ENCODE data around the gene P2RY11. TPM values are rescaled to one million over a fixed set of nuclear protein-coding genes. Genes with fewer than 3 reads are reported as not detected.

The P2RY11 gene
- total and polyA plus RNA-seq, 2 donors (not counting 1 experiment from before 2014, with no cell fraction given), result 25.8 to 27.1 TPM

GRCh38 chr19:10120538-10121189 lies 9.2 kb downstream of the P2RY11 start:
- ATAC-seq (ENCODE audit: low read depth) (no peak), DNase-seq (no peak)
- H3K36me3 ChIP-seq (replicated peaks in 1 of 2; ENCODE audit: control extremely low read depth in 1 of 2, control insufficient read depth in 1 of 2, extremely low read depth in 1 of 2, insufficient read depth in 2 of 2, low read length in 1 of 2), result peaks cover 0 to 21% of the 10 kb centered on the region in 2 experiments
- WGBS (ENCODE audit: insufficient coverage), result 75% methylated on average over 1 of the region's 9 CpGs
- TF ChIP-seq CTCF (IDR thresholded peaks at IDR 0.05), result no peak
- TF ChIP-seq EZH2 (IDR thresholded peaks at IDR 0.05; ENCODE audit: borderline replicate concordance, insufficient read depth, low read depth, low read length, poor library complexity, severe bottlenecking), result no peak
- H3K27me3 ChIP-seq (replicated peaks in 1 of 4; ENCODE audit: control extremely low read depth in 1 of 4, control insufficient read depth in 3 of 4, insufficient read depth in 4 of 4, low read length in 3 of 4), result no peaks in the 10 kb centered on the region
- no peak overlapping the region for H3K27ac ChIP-seq (ENCODE audit: low read length in 2 of 2)
- Mint-ChIP-seq H3K9me3 (ENCODE audit: insufficient read depth) (no peaks in the 10 kb centered on the region), H3K27ac (no peak overlapping the region), H3K4me3 (peak overlapping the region; percentile 37), H3K27me3 (no peaks in the 10 kb centered on the region), H3K4me1 (peaks cover 31% of the 10 kb centered on the region)
- H3K4me1 ChIP-seq (ENCODE audit: control insufficient read depth in 2 of 2, insufficient read depth in 2 of 2, low read length in 2 of 2), result peaks cover 9 to 19% of the 10 kb centered on the region in 2 donors
- H3K9me3 ChIP-seq (ENCODE audit: control extremely low read depth in 1 of 3, control insufficient read depth in 2 of 3, insufficient read depth in 1 of 3, low read length in 2 of 3), result no peaks in the 10 kb centered on the region
- intact Hi-C loops (cut with micrococcal nuclease), result loop anchor here (1.0 to 5.0 kb wide), 2 partner anchors 14 to 33 kb away; partner anchors contain the start of genes PPAN and SHFL
- peaks cover 30% of the 10 kb centered on the region for H3K79me2 ChIP-seq (ENCODE audit: control insufficient read depth, insufficient read depth, low read length)
- H3K4me3 ChIP-seq (ENCODE audit: control extremely low read depth in 1 of 5, extremely low read depth in 1 of 5, insufficient read depth in 1 of 5, low read depth in 2 of 5, low read length in 4 of 5), result no peak overlapping the region
- CTCF ChIA-PET, result interaction anchor here (0.7 to 15.9 kb wide), 9 partner anchors 9 to 138 kb away, joined by 3 to 263 read pairs (median 3); partner anchors contain the start of genes ANGPTL6, DNMT1, P2RY11 and PPAN
- H2AFZ ChIP-seq (ENCODE audit: insufficient read depth, low read depth, low read length, poor library complexity, severe bottlenecking), result no peak overlapping the region
- POLR2A ChIA-PET, result no interaction called here
- no peak overlapping the region for H3K9ac ChIP-seq (ENCODE audit: low read length)
- peaks cover 38% of the 10 kb centered on the region for H4K20me1 ChIP-seq (ENCODE audit: control insufficient read depth, insufficient read depth, low read length, poor library complexity, severe bottlenecking)
- no peak overlapping the region for H3K4me2 ChIP-seq (replicated peaks; ENCODE audit: low read depth, low read length, poor library complexity, severe bottlenecking)

- Histone ChIP-seq H3K4me2 (replicated peaks; ENCODE audit: low read depth, low read length, poor library complexity, severe bottlenecking) (no peak overlapping the region), H3K36me3 (replicated peaks in 1 of 2; ENCODE audit: control extremely low read depth in 1 of 2, control insufficient read depth in 1 of 2, extremely low read depth in 1 of 2, insufficient read depth in 2 of 2, low read length in 1 of 2) (peaks cover 0 to 8% of the 10 kb centered on the region in 2 experiments), H3K79me2 (ENCODE audit: control insufficient read depth, insufficient read depth, low read length) (peaks cover 21% of the 10 kb centered on the region), H3K27me3 (replicated peaks in 1 of 4; ENCODE audit: control extremely low read depth in 1 of 4, control insufficient read depth in 3 of 4, insufficient read depth in 4 of 4, low read length in 3 of 4) (no peaks in the 10 kb centered on the region), H2AFZ (ENCODE audit: insufficient read depth, low read depth, low read length, poor library complexity, severe bottlenecking) (no peak overlapping the region), H3K4me1 (ENCODE audit: control insufficient read depth in 2 of 2, insufficient read depth in 2 of 2, low read length in 2 of 2) (peaks cover 15 to 32% of the 10 kb centered on the region in 2 donors), H4K20me1 (ENCODE audit: control insufficient read depth, insufficient read depth, low read length, poor library complexity, severe bottlenecking) (peaks cover 24% of the 10 kb centered on the region), H3K4me3 (ENCODE audit: control extremely low read depth in 1 of 5, extremely low read depth in 1 of 5, insufficient read depth in 1 of 5, low read depth in 2 of 5, low read length in 4 of 5) (no peak overlapping the region), H3K9me3 (ENCODE audit: control extremely low read depth in 1 of 3, control insufficient read depth in 2 of 3, insufficient read depth in 1 of 3, low read length in 2 of 3) (no peaks in the 10 kb centered on the region), H3K9ac (ENCODE audit: low read length) (no peak overlapping the region), H3K27ac (ENCODE audit: low read length in 2 of 2) (no peak overlapping the region)
- POLR2A ChIA-PET, result interaction anchor here (0.7 kb wide), 1 partner anchor 9 kb away, joined by 3 read pairs; no protein-coding TSS in a partner anchor
- Mint-ChIP-seq H3K27me3 (no peaks in the 10 kb centered on the region), H3K27ac (no peak overlapping the region), H3K4me3 (no peak overlapping the region), H3K9me3 (ENCODE audit: insufficient read depth) (no peaks in the 10 kb centered on the region), H3K4me1 (peaks cover 31% of the 10 kb centered on the region)
- no peak for ATAC-seq (ENCODE audit: low read depth)
- WGBS (ENCODE audit: insufficient coverage), result no CpG with 5 or more reads among the region's 6 CpGs
- intact Hi-C loops (cut with micrococcal nuclease), result loop anchor here (5.0 kb wide), 1 partner anchor 35 kb away; the partner anchor contains the start of gene SHFL
- no peak for DNase-seq
- TF ChIP-seq EZH2 (IDR thresholded peaks at IDR 0.05; ENCODE audit: borderline replicate concordance, insufficient read depth, low read depth, low read length, poor library complexity, severe bottlenecking) (no peak), CTCF (IDR thresholded peaks at IDR 0.05) (no peak)
- CTCF ChIA-PET, result interaction anchor here (1.4 to 15.9 kb wide), 3 partner anchors 20 to 128 kb away, joined by 3 to 263 read pairs (median 16); partner anchors contain the start of genes ANGPTL6 and PPAN
Measured at GRCh38 chr19:10122045-10122444, 10.6 kb downstream of the P2RY11 start.

All from B cell (primary cell).